Astrocyte of the cerebellum (primary cell): ENCODE results near the gene ZNF354C.

Experiments
- DNase-seq: peaks from one replicate; pipeline ENCODE4 v3.0.0-alpha.2; 2011; ENCODE audit warnings: low read depth
- H3K4me3 ChIP-seq: 2 replicates; pipeline ENCODE4 v1.5.1; 2011; ENCODE audit warnings: mild to moderate bottlenecking, low read depth, low read length, moderate library complexity
- CTCF ChIP-seq: IDR thresholded peaks from 2 replicates; pipeline ENCODE4 v1.5.1; 2012; ENCODE audit warnings: low read length, low read depth, moderate library complexity, mild to moderate bottlenecking; ENCODE audit errors: missing control alignments
- in situ Hi-C: cut with HindIII; loops from 2 replicates; pipeline ENCODE4 v1.10.0; 2017; ENCODE audit warnings: low sequenced_read_pairs

Gene ZNF354C

GRCh38 chr5:179131886-179132585 lies 71.9 kb downstream of the ZNF354C start:
- TF ChIP-seq CTCF = no peak
- no peak for DNase-seq
- in situ Hi-C loops = no loop called here
- H3K4me3 ChIP-seq = no peak overlapping the region

- no peak overlapping the region for H3K4me3 ChIP-seq
- no peak for DNase-seq
- no peak for TF ChIP-seq CTCF
- in situ Hi-C loops = no loop called here
These were observed 72.6 kb downstream of the ZNF354C start for GRCh38 chr5:179132586-179133355.
